ENCODE data around the gene ZNF334.

DNA sequence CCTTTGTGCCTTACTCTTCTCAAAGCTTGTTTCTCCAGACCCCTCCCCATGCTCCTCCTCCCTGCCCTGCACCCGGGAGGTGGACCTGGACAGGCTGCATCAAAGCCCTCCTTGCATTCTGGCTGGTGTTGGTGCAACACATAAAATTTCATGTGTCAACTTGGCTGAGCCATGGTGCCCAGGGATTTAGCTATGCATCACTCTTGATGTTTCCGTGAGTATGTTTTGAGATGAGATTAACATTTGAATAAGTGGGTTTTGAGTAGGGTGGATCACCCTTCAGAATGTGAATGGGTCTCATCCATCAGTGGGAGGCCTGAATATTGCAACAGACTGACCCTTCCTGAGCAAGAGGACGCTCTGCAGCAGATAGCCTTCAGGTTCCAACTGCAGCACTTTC is 41.5 kb upstream of the ZNF334 start:
- TF ChIP-seq, protein P1, sequence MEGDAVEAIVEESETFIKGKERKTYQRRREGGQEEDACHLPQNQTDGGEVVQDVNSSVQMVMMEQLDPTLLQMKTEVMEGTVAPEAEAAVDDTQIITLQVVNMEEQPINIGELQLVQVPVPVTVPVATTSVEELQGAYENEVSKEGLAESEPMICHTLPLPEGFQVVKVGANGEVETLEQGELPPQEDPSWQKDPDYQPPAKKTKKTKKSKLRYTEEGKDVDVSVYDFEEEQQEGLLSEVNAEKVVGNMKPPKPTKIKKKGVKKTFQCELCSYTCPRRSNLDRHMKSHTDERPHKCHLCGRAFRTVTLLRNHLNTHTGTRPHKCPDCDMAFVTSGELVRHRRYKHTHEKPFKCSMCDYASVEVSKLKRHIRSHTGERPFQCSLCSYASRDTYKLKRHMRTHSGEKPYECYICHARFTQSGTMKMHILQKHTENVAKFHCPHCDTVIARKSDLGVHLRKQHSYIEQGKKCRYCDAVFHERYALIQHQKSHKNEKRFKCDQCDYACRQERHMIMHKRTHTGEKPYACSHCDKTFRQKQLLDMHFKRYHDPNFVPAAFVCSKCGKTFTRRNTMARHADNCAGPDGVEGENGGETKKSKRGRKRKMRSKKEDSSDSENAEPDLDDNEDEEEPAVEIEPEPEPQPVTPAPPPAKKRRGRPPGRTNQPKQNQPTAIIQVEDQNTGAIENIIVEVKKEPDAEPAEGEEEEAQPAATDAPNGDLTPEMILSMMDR (IDR thresholded peaks at IDR 0.05) = no peak
- no peak for TF ChIP-seq POLR2A (IDR thresholded peaks at IDR 0.05)

All from Peyer's patch (tissue), 4 donors.